NCI-H2029 treated with DMSO at 0.1 percent for 48 hours (cell line): ENCODE data around the gene PCDHA12.
A peak's percentile ranks its signal among the peaks of the same experiment; 100 is the strongest.
"Not testable (repeated sequence)": the region's sequence is repeated elsewhere in the genome, so short reads cannot be mapped to it uniquely, and the experiment has no call there.

Experiments
- DNase-seq: peaks from one replicate; lab custom pipeline; 2025; lab: John Stamatoyannopoulos, UW

Gene PCDHA12, protein sequence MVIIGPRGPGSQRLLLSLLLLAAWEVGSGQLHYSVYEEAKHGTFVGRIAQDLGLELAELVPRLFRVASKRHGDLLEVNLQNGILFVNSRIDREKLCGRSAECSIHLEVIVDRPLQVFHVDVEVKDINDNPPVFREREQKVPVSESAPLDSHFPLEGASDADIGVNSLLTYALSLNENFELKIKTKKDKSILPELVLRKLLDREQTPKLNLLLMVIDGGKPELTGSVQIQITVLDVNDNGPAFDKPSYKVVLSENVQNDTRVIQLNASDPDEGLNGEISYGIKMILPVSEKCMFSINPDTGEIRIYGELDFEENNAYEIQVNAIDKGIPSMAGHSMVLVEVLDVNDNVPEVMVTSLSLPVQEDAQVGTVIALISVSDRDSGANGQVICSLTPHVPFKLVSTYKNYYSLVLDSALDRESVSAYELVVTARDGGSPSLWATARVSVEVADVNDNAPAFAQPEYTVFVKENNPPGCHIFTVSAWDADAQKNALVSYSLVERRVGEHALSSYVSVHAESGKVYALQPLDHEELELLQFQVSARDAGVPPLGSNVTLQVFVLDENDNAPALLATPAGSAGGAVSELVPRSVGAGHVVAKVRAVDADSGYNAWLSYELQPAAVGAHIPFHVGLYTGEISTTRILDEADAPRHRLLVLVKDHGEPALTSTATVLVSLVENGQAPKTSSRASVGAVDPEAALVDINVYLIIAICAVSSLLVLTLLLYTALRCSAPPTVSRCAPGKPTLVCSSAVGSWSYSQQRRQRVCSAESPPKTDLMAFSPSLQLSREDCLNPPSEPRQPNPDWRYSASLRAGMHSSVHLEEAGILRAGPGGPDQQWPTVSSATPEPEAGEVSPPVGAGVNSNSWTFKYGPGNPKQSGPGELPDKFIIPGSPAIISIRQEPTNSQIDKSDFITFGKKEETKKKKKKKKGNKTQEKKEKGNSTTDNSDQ

DNA sequence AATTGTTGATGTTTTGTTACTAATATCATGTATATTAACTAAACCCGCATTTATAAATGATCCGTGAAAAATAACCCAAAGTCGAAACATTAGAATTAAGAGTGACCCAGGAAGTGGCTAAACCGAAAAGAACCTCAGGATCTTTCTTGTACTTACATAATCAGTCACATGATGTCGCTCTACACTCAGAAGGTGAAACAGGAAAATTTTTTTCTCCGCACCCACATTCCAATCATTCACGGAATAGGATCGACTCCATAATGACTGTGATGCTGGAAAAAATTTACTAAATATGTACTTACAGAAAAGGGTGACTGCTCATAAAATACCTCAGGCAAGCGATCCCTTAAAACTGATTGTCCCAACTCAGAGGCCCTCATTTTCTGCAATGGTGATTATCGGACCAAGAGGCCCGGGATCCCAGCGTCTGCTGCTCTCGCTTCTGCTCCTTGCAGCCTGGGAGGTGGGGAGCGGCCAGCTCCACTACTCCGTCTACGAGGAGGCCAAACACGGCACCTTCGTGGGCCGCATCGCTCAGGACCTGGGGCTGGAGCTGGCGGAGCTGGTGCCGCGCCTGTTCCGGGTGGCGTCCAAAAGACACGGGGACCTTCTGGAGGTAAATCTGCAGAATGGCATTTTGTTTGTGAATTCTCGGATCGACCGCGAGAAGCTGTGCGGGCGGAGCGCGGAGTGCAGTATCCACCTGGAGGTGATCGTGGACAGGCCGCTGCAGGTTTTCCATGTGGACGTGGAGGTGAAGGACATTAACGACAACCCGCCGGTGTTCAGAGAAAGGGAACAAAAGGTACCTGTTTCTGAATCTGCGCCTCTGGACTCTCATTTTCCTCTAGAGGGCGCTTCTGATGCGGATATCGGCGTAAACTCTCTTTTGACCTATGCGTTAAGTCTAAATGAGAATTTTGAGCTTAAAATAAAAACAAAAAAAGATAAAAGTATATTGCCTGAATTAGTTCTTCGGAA is at the start of gene PCDHA12:
TSS of gene PCDHA12 (plus strand) at position 224 of the 981 bp plus-strand sequence. CDS start at position 389, 165 bp downstream.
- DNase-seq, result no peak

DNA sequence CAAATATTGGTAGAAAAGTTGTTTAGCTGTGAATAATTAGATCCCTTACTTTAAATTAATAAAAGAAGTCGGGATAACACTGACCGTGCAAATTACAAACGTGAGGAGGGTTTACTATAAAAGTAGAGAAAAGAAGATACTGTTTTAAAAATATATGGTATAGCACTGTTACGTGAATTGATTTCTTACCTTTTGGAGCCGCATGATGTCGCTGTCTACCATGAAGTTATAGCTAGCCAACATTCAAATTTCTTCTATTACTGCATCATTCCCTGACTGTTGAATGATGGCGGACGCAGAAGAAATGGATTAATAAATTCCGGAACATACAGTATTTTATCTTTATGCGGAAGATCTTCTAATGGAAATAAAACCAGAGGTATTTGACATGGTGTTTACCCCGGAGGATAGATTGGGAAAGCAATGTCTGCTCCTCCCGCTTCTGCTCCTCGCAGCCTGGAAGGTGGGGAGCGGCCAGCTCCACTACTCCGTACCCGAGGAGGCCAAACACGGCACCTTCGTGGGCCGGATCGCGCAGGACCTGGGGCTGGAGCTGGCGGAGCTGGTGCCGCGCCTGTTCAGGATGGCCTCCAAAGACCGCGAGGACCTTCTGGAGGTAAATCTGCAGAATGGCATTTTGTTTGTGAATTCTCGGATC is 47.3 kb upstream of the PCDHA12 start, which contains the start of gene PCDHA6:
TSS of gene PCDHA6 (plus strand) at position 257 of the 658 bp plus-strand sequence. CDS start at position 389, 132 bp downstream.
- DNase-seq, result no peak

DNA sequence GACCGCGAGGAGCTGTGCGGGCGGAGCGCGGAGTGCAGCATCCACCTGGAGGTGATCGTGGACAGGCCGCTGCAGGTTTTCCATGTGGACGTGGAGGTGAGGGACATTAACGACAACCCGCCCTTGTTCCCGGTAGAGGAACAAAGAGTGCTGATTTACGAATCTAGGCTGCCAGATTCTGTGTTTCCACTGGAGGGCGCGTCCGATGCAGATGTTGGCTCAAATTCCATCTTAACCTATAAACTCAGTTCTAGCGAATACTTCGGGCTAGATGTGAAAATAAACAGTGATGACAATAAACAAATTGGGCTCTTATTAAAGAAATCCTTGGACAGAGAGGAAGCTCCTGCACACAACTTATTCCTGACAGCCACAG is 46.8 kb upstream of the PCDHA12 start:
- no peak for DNase-seq

DNA sequence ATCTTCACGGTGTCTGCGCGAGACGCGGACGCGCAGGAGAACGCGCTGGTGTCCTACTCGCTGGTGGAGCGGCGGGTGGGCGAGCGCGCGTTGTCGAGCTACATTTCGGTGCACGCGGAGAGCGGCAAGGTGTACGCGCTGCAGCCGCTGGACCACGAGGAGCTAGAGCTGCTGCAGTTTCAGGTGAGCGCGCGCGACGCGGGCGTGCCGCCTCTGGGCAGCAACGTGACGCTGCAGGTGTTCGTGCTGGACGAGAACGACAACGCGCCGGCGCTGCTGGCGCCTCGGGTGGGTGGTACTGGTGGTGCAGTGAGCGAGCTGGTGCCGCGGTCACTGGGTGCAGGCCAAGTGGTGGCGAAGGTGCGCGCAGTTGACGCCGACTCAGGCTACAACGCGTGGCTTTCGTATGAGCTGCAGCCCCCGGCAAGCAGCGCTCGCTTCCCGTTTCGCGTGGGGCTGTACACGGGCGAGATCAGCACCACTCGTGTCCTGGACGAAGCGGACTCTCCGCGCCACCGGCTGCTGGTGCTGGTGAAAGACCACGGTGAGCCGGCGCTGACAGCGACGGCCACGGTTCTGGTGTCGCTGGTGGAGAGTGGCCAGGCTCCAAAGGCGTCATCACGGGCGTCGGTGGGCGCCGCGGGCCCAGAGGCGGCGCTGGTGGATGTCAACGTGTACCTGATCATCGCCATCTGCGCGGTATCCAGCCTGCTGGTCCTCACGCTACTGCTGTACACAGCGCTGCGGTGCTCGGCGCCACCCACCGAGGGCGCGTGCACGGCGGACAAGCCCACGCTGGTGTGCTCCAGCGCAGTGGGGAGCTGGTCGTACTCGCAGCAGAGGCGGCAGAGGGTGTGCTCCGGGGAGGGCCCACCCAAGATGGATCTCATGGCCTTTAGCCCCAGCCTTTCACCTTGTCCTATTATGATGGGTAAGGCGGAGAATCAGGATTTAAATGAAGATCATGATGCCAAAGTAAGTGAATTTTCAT is 45.3 kb upstream of the PCDHA12 start:
- not testable (repeated sequence) for DNase-seq

- DNase-seq, result no peak
Observed at GRCh38 chr5:140833993-140834392, 41.1 kb upstream of the PCDHA12 start, which contains the start of gene PCDHA7. PCDHA7 (plus strand) TSS chr5:140834269; CDS start chr5:140834384, 115 bp downstream.

- DNase-seq, result not testable (repeated sequence)
Observed at GRCh38 chr5:140834439-140835008, 40.6 kb upstream of the PCDHA12 start.

DNA sequence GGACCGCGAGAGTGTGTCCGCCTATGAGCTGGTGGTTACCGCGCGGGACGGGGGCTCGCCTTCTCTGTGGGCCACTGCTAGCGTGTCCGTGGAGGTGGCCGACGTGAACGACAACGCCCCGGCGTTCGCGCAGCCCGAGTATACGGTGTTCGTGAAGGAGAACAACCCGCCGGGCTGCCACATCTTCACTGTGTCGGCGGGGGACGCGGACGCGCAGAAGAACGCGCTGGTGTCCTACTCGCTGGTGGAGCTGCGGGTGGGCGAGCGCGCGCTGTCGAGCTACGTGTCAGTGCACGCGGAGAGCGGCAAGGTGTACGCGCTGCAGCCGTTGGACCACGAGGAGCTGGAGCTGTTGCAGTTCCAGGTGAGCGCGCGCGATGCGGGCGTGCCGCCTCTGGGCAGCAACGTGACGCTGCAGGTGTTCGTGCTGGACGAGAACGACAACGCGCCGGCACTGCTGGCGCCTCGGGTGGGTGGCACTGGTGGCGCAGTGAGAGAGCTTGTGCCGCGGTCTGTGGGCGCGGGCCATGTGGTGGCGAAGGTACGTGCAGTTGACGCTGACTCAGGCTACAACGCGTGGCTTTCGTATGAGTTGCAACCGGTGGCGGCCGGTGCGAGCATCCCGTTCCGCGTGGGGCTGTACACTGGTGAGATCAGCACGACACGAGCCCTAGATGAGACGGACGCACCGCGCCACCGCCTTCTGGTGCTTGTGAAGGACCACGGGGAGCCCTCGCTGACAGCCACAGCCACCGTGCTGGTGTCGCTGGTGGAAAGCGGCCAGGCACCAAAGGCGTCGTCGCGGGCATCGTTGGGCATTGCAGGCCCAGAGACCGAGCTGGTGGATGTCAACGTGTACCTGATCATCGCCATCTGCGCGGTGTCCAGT is 39.2 kb upstream of the PCDHA12 start:
- DNase-seq, result no peak

DNA sequence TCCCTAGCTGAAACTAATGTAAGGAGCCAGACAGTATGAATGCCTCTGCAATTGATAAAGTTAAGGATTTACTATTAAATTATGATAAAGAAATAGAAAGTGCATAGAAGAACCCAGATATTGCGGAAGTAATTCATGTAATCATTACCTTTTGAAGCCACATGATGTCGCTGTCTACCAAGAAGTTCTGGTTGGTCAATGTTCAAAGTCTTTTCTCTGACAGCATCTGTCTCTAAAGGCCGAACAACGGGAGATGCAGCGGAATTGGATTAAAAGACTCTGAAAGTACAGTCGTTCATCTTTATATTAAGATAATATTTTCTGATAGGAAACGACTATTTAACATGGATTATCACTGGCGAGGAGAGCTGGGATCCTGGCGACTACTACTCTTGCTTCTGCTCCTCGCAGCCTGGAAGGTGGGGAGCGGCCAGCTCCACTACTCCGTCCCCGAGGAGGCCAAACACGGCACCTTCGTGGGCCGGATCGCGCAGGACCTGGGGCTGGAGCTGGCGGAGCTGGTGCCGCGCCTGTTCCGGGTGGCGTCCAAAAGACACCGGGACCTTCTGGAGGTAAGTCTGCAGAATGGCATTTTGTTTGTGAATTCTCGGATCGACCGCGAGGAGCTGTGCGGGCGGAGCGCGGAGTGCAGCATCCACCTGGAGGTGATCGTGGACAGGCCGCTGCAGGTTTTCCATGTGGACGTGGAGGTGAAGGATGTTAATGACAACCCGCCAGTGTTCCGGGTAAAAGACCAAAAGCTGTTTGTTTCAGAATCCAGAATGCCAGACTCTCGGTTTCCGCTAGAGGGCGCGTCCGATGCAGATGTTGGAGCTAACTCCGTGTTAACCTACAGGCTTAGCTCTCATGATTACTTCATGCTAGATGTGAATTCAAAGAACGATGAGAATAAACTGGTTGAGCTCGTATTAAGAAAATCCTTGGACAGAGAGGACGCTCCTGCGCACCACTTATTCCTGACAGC is 33.8 kb upstream of the PCDHA12 start, which contains the start of gene PCDHA8:
TSS of gene PCDHA8 (plus strand) at position 210 of the 985 bp plus-strand sequence. CDS start at position 345, 135 bp downstream.
- DNase-seq, result peak; percentile 49

GRCh38 chr5:140842798-140843733 is 32.0 kb upstream of the PCDHA12 start:
- DNase-seq, result no peak

DNA sequence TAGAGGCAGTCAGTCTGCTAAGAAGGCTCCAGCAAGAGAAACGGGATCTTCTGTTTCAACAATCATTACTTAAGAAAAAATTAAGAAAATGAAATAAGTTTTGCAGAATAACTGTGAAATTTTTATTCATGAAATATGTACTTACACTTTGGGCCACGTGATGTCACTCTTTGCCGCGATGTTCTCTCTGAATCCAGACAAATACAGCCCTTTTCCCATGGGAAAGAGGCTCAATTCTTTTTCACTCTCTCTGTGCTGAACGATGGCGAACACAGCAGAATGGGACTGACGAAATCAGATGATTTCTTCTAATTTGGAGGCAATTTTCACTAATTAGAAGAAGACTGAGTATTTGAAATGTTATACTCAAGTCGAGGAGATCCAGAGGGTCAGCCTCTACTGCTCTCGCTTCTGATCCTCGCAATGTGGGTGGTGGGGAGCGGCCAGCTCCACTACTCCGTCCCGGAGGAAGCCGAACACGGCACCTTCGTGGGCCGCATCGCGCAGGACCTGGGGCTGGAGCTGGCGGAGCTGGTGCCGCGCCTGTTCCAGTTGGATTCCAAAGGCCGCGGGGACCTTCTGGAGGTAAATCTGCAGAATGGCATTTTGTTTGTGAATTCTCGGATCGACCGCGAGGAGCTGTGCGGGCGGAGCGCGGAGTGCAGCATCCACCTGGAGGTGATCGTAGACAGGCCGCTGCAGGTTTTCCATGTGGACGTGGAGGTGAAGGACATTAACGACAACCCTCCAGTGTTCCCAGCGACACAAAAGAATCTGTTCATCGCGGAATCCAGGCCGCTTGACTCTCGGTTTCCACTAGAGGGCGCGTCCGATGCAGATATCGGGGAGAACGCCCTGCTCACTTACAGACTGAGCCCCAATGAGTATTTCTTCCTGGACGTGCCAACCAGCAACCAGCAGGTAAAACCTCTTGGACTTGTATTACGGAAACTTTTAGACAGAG is 26.7 kb upstream of the PCDHA12 start, which contains the start of gene PCDHA9:
TSS of gene PCDHA9 (plus strand) at position 244 of the 964 bp plus-strand sequence. CDS start at position 358, 114 bp downstream.
- not testable (repeated sequence) for DNase-seq

DNA sequence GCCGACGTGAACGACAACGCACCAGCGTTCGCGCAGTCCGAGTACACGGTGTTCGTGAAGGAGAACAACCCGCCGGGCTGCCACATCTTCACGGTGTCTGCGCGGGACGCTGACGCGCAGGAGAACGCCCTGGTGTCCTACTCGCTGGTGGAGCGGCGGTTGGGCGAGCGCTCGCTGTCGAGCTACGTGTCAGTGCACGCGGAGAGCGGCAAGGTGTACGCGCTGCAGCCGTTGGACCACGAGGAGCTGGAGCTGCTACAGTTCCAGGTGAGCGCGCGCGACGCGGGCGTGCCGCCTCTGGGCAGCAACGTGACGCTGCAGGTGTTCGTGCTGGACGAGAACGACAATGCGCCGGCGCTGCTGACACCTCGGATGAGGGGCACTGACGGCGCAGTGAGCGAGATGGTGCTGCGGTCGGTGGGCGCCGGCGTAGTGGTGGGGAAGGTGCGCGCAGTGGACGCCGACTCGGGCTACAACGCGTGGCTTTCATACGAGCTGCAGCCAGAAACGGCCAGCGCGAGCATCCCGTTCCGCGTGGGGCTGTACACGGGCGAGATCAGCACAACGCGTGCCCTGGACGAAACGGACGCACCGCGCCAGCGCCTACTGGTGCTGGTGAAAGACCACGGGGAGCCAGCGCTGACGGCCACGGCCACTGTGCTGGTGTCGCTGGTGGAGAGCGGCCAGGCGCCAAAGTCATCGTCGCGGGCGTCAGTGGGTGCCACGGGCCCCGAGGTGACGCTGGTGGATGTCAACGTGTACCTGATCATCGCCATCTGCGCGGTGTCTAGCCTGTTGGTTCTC is 25.1 kb upstream of the PCDHA12 start:
- DNase-seq, result not testable (repeated sequence)

DNA sequence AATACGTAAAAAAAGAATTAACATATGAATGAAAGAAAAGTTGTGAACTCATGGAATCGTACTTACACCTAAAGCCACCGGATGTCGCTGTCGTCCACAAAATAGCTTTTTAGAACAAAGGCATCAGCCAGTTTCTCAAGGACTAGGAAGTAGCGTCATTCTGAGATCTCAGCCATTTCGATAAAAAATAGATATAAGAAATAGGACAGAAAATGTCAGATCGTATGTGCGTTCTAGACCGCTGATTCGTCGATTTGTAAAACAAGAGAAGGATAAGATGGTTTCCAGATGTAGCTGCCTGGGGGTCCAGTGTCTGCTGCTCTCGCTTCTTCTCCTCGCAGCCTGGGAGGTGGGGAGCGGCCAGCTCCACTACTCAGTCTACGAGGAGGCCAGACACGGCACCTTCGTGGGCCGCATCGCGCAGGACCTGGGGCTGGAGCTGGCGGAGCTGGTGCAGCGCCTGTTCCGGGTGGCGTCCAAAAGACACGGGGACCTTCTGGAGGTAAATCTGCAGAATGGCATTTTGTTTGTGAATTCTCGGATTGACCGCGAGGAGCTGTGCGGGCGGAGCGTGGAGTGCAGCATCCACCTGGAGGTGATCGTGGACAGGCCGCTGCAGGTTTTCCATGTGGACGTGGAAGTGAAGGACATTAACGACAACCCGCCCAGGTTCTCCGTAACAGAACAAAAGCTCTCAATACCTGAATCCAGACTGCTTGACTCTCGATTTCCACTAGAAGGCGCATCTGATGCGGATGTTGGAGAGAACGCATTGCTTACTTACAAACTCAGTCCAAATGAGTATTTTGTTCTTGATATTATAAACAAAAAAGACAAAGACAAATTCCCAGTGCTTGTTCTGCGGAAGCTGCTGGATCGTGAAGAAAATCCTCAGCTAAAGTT is 19.1 kb upstream of the PCDHA12 start, which contains the start of gene PCDHA10:
TSS of gene PCDHA10 (plus strand) at position 126 of the 903 bp plus-strand sequence. CDS start at position 278, 152 bp downstream.
- DNase-seq, result no peak
